Choroid plexus epithelial cell (primary cell): ENCODE measurements around the gene XK.
"Not testable (repeated sequence)": the region's sequence is repeated elsewhere in the genome, so short reads cannot be mapped to it uniquely, and the experiment has no call there.

Experiments used
- DNase-seq: peaks from one replicate; pipeline ENCODE4 v3.0.0-alpha.2; 2010; ENCODE audit warnings: low read depth
- H3K4me3 ChIP-seq: 2 replicates; pipeline ENCODE4 v1.5.1; 2011; ENCODE audit warnings: low read depth, mild to moderate bottlenecking, control low read depth, low read length, moderate library complexity
- CTCF ChIP-seq: conservative IDR thresholded peaks from 2 replicates; pipeline ENCODE4 v1.5.1; 2011; ENCODE audit warnings: low read depth, mild to moderate bottlenecking, control low read depth, inconsistent platforms, low read length, moderate library complexity

Gene XK

GRCh38 chrX:37759878-37760418, 74.4 kb downstream of the XK start:
- TF ChIP-seq CTCF: no peak

GRCh38 chrX:37763400-37763799, 77.8 kb downstream of the XK start:
- no peak overlapping the region for H3K4me3 ChIP-seq
- no peak for DNase-seq
- TF ChIP-seq CTCF: no peak

More at GRCh38 chrX:37759878-37760418, 74.4 kb downstream of the XK start:
- no peak for DNase-seq
- no peak overlapping the region for H3K4me3 ChIP-seq

- no peak for TF ChIP-seq CTCF
- no peak overlapping the region for H3K4me3 ChIP-seq
- no peak for DNase-seq
Measured at GRCh38 chrX:37765507-37765906, 79.9 kb downstream of the XK start.

- no peak for DNase-seq
- TF ChIP-seq CTCF: no peak
- H3K4me3 ChIP-seq: no peak overlapping the region
Measured at GRCh38 chrX:37767430-37767829, 81.8 kb downstream of the XK start.

- DNase-seq, H3K4me3 ChIP-seq: not testable (repeated sequence)
Measured at GRCh38 chrX:37768866-37769265, 83.3 kb downstream of the XK start.

- no peak overlapping the region for H3K4me3 ChIP-seq
- TF ChIP-seq CTCF: no peak
- no peak for DNase-seq
Measured at GRCh38 chrX:37776283-37776986, 90.8 kb downstream of the XK start.

GRCh38 chrX:37776987-37777325, 91.4 kb downstream of the XK start:
- H3K4me3 ChIP-seq: no peak overlapping the region
- TF ChIP-seq CTCF: no peak
- DNase-seq: no peak
